BE2C (cell line): Measurements from ENCODE around the gene WDR7.

ENCODE experiments used
- DNase-seq: peaks from one replicate; pipeline ENCODE4 v3.0.0-alpha.2; 2020
- H3K27me3 ChIP-seq: fragments of 250-450 bp; sonication (Bioruptor Pico); 2 replicates; pipeline ENCODE4 v1.5.1; 2020; ENCODE audit warnings: mild to moderate bottlenecking
- H3K36me3 ChIP-seq: fragments of 250-450 bp; sonication (Bioruptor Pico); 2 replicates; pipeline ENCODE4 v1.5.1; 2020; ENCODE audit warnings: mild to moderate bottlenecking
- H3K4me1 ChIP-seq: fragments of 250-450 bp; sonication (Bioruptor Pico); 2 replicates; pipeline ENCODE4 v1.5.1; 2020
- H3K4me3 ChIP-seq: 2 replicates; pipeline ENCODE4 v1.5.1; 2011; ENCODE audit warnings: low read depth, low read length
- H3K9me3 ChIP-seq: fragments of 250-450 bp; sonication (Bioruptor Pico); 2 replicates; pipeline ENCODE4 v1.5.1; 2020
- CTCF ChIP-seq: IDR thresholded peaks from 2 replicates; pipeline ENCODE4 v1.5.1; 2012; ENCODE audit warnings: mild to moderate bottlenecking, low read depth, low read length

Gene WDR7

GRCh38 chr18:57035590-57035989 is 384.4 kb downstream of the WDR7 start:
- Histone ChIP-seq H3K9me3 (no peaks in the 10 kb centered on the region), H3K27me3 (no peaks in the 10 kb centered on the region), H3K36me3 (no peaks in the 10 kb centered on the region), H3K4me1 (peaks cover 5% of the 10 kb centered on the region), H3K4me3 (no peak overlapping the region)
- peak; percentile 57 for DNase-seq
- TF ChIP-seq CTCF = no peak

GRCh38 chr18:57038395-57038794 is 387.2 kb downstream of the WDR7 start:
- no peak for TF ChIP-seq CTCF
- H3K4me1 ChIP-seq = peaks cover 5% of the 10 kb centered on the region
- H3K9me3 ChIP-seq = no peaks in the 10 kb centered on the region
- no peaks in the 10 kb centered on the region for H3K27me3 ChIP-seq
- no peak for DNase-seq
- no peaks in the 10 kb centered on the region for H3K36me3 ChIP-seq
- H3K4me3 ChIP-seq = no peak overlapping the region

GRCh38 chr18:57040175-57040574 is 389.0 kb downstream of the WDR7 start:
- Histone ChIP-seq H3K4me3 (no peak overlapping the region), H3K27me3 (no peaks in the 10 kb centered on the region), H3K9me3 (no peaks in the 10 kb centered on the region), H3K4me1 (peaks cover 5% of the 10 kb centered on the region), H3K36me3 (no peaks in the 10 kb centered on the region)
- TF ChIP-seq CTCF = no peak
- DNase-seq = no peak

DNA sequence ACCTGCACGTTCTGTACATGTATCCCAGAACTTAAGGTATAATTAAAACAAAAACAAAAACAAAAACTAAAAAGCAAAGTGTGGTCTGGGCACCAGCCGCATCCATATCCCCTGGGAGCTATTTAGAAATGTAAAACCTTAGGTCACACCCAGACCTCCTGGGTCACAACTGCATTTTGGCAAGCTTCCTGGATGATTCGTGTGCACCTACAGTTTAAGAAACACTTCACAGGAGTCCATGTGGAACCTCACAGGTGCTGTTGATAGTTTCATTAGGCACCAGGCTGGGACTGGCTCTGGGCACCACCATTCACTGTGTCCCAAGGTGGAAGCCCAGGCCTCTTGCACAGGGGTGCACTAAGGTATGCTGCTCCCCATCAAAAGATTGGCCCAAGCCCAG is 392.1 kb downstream of the WDR7 start:
- H3K36me3 ChIP-seq = no peaks in the 10 kb centered on the region
- no peaks in the 10 kb centered on the region for H3K4me1 ChIP-seq
- no peaks in the 10 kb centered on the region for H3K27me3 ChIP-seq
- no peaks in the 10 kb centered on the region for H3K9me3 ChIP-seq
- TF ChIP-seq CTCF = no peak
- no peak for DNase-seq
- no peak overlapping the region for H3K4me3 ChIP-seq

DNA sequence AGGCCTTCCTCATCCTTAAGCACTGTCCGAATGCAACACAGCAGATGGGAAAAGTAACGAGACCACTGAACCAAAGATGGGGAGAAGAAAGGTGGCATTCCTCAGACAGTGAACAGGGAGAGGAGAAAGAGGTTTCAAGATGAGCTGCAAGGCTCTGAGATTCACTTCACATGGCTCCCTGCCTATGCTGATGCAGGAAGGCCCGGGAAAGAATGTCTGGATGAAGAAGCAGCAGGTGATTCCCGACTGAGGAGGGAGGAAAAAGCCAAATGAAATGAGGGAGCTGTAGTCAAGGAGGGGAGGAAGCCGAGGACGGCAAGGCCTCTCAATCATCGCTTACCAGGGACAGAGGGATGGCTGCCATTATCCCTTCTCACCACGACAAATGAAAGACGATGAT is 397.2 kb downstream of the WDR7 start:
- Histone ChIP-seq H3K4me1 (peaks cover 11% of the 10 kb centered on the region), H3K27me3 (no peaks in the 10 kb centered on the region), H3K36me3 (no peaks in the 10 kb centered on the region), H3K4me3 (no peak overlapping the region), H3K9me3 (no peaks in the 10 kb centered on the region)
- no peak for DNase-seq
- no peak for TF ChIP-seq CTCF

DNA sequence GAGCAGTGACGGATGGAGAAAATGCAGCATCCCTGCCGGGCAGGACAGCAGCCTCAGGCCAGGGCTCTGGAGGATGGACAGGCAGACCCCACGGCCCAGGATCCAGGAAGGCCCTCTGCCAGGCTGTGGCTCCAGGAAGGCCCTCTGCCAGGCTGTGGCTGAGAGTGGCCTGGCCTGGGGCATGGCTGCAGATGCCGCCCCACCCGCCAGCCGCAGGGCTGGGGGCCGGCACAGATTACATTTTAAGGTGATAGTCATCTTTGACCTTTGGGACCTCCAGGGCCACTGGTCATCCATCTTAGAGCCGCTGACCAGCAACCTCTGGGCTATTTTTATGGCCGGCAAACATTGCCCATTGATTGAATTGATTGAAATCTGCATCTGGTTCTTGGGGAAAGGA is 397.7 kb downstream of the WDR7 start:
- no peaks in the 10 kb centered on the region for H3K36me3 ChIP-seq
- H3K9me3 ChIP-seq = no peaks in the 10 kb centered on the region
- peaks cover 11% of the 10 kb centered on the region for H3K4me1 ChIP-seq
- no peak for TF ChIP-seq CTCF
- H3K4me3 ChIP-seq = no peak overlapping the region
- no peaks in the 10 kb centered on the region for H3K27me3 ChIP-seq
- no peak for DNase-seq
